Measurements from ENCODE around the gene TBC1D9B.

TBC1D9B gene

DNA sequence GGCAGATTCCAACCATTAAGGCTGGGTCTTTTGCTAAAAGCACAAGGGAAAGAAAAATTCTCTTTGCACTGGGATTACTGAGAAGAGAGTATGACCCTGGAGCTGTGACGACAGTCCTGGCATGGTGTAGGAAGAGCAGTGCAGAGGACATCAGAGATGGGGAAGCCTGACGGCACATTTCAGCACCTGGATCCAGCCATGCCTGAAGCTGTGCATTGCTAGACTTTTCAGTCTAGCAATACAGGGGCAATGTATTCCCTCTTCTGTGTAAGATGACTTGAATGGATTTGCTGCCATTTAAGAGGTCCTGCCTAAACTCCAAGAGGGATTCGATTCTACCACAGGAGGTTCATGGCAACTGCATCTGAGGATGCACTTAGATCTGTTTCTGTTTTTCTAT is 36.7 kb downstream of the TBC1D9B start:
- no peak for DNase-seq (ENCODE audit: low read depth in 3 of 3, low spot score in 1 of 3)

DNA sequence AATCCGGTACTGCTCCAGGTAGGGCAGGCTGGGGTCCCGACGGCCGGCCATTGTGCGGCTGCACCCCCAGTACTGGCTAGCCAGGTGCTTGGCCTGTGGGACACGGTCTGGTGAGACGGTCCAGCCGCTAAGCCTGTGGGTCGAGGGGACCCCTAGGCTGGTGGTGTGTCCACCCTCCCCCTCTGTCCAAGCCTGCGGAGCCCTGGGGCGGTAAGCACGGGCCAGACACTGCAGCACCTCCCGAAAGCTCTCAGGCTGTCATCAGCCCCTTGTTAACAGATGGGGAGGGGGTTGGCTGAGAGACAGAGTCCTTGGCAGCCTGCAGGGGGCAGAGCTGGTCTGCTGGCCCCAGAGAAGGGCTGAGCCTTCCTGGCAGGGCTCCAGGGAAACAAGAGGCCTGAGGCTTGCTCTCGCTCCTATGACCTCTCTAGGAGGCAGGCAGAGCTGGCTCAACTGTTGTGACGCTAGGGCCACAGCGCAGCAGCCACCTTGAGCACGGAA is 37.2 kb downstream of the TBC1D9B start:
- no peak for DNase-seq (ENCODE audit: low read depth in 3 of 3, low spot score in 1 of 3)

DNA sequence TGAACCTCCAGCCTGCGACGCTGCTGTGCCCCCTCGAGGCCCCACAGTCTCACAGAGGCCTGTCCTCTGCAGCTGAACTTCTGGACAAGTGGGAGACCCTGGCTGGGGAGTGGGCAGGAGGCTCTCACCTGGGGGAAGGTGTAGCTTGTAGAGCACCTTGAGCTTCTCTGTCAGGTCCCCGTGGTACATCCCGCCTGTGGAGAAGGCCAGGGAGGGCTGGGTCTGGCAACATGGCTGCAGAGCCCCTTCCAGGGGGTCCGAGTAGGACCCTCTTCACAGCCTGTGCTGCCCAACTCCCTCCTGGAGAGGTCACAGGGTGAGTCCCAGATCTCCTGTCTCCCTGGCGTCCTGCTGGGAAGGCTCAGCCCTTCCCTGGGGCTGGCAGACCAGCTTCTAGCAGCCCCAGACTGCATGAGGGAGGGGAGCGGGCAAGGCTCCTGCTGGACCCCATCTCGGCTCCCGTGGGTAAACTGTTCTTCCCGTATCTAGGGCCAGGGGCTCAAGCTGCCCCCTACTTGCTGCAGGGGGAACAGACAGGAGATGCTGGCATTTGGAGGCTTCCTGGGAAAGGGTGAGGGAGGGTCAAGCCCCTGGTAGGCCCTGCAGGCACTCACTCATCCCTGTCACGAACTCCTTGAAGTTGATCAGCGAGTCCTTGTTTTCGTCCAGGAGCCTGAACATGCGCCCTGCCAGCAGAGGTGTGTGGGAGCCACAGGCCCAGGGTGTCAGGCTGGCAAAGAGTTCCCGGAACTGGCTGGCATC is 37.9 kb downstream of the TBC1D9B start:
- DNase-seq (ENCODE audit: low read depth in 3 of 3, low spot score in 1 of 3): no peak

DNA sequence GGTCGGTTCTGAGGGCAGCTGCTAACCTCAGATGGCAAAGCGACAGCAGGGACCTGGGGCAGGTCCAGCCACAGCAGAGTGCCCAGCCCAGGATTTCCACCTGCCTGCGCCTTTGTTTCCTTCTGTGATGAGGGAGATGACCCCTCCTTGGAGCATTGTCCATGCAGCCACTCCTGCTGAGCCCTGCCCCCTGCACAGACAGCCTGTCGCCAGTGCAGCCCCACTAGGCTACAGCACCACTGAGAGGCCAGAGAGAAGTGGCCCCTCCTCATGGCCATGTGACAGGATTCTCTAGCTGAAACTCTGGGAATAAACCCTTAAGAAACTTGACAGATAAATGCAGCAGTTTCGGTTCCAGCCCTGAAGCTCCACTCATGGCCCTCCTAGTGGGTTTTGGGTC is 38.6 kb downstream of the TBC1D9B start:
- no peak for DNase-seq (ENCODE audit: low read depth in 3 of 3, low spot score in 1 of 3)

DNA sequence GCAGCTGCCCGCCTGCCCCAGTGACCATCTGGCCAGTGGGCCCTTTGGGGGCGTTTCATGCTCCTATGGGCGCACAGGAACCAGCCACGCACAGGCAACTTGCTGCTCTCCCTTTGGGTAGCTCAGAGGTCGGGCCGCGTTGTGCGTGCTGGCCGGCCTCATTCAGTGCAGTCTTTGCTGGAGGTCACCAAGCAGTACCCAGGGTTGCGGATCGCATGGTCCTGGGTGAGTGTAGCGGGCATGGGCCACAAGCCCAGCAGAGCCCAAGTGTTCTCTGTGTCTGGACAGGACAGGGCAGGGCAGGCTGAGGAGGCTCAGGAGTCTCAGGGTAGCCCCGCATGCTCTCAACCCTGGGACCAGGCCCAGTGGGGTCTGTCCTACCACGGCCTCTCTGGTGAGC is 39.2 kb downstream of the TBC1D9B start:
- DNase-seq (ENCODE audit: low read depth in 3 of 3, low spot score in 1 of 3): no peak

DNA sequence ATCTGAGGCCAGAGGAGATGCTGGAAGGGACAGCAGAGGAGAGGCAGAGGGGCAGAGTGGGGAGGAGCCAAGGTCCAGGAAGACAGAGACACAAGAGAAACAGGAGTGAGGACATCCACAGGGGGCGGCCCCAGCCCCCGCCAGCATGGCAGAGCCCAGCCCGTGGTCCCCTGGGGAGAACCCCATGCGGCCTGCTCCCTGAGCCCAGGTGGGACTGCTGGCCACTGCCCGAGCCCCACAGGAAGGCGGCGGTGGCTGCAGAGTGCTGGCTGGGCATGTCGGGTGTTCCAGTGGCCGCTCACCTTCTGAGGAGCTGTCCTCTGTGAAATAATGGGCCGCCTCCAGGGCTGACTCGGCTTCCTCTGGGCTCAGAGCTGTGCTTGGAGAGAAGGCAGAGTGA is 40.2 kb downstream of the TBC1D9B start:
- DNase-seq (ENCODE audit: low read depth in 3 of 3, low spot score in 1 of 3): no peak

DNA sequence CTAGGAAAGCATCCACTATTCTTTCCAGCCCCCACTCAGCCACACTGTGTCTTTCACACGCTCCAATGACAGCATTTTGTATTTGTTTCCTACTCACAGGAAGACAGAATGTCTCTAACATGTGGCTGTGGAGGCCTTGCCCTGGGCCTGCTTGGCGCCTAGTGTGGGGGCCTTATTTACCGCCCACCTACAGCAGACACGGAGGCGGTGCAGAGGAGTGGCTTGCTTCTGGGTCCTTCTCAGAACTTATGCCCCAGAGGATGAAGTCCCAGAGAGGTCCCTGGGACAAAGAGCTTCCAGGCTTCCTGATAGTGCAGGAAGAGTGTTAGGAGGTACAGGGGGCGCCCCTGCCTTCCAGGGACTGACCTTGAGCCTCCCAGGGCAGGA is 40.6 kb downstream of the TBC1D9B start:
- no peak for DNase-seq (ENCODE audit: low read depth in 3 of 3, low spot score in 1 of 3)

DNA sequence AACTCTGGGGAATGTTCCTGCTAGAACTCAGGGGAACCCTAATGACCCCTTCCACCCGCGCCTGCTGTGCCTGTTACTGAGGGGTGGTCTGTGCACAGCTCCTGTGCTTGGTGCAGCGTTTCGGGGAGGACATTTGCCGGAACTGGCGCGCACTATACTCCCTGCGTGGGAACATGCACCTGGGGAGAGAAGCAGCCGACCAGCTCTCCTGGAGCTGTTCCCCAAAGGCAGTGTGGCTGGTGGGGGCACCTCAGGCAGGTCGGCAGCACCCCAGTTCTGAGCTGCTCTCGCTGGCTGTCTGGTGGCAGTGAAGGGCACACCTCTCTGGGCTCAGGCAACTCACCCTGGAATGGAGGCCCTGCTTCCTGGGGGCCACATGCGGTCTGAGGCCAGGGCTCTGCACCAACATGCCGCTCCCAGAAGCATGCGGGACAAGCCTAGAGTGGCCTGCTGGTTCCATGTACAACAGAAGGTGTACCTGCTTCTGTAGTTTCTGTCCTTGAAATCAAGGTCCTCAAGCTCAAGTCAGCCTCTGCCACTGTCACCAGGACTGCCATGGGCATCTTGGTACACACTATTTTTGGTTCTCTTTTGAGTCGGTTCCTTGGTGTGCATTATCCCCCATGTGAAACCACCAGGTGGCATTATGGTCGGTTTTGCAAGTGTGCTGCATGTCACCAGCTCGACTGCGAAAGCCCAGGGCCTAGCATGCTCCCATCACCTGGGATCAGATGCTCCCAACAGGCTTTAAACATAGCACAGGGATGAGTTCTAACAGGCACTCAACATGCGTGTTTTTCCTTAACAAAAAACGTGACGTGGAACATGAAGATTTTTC is 41.2 kb downstream of the TBC1D9B start:
- DNase-seq (ENCODE audit: low read depth in 3 of 3, low spot score in 1 of 3): no peak

DNA sequence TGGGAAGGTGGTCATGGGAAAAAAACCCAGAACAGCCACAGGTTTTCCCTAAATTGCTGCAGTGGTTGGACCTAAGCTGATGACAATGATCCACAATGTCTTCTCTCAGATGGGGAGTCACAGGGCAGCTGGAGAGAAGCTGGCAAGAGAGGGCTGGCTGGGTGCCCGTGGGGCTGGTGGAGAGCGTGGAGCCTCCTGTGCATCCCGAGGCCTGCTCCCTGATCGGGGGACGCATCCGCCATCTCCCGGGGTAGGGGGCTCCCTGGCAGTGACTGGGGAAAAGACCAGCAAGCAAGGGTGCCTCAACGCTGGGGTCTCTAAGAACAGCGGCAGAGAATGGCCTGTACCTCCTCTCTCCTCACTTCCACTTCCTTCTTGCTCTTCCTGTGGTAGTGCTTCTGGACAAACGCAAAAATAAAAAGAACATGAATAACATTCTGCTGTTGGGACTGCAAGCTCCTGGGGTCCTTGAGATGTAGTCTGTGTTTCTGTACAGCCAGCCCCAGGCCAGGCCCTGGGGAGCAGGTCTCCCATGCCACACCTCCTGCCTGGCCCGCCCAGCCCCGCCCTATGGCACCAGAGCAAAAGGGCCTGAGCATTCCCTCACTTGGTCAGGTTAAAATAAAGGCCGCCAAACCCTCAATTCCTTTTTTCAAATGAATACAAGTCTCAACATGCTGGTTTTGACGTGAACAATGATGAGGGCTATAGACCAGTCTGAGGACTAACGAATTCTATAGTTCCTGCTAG is 42.0 kb downstream of the TBC1D9B start:
- DNase-seq (ENCODE audit: low read depth in 3 of 3, low spot score in 1 of 3): no peak

DNA sequence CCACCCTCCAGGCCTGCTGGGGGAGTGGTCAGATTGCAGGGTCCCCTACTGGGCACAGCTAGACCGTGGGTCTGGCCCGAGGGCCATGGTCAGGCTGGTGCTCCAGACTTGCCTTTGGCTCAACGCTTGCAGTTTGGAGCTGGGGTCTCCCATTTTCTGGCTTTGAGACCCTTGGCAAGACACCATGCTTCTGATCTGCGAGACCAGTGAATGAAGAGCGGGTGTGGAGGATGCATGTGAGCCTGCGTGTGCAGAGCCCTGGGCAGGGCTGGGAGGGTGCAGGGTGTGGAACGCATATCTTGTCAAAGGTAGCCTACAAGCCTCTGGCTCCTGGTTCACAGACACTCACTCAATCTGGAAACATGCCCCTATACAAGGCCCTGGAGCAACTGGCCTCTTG is 43.0 kb downstream of the TBC1D9B start:
- DNase-seq (ENCODE audit: low read depth in 3 of 3, low spot score in 1 of 3): no peak

DNA sequence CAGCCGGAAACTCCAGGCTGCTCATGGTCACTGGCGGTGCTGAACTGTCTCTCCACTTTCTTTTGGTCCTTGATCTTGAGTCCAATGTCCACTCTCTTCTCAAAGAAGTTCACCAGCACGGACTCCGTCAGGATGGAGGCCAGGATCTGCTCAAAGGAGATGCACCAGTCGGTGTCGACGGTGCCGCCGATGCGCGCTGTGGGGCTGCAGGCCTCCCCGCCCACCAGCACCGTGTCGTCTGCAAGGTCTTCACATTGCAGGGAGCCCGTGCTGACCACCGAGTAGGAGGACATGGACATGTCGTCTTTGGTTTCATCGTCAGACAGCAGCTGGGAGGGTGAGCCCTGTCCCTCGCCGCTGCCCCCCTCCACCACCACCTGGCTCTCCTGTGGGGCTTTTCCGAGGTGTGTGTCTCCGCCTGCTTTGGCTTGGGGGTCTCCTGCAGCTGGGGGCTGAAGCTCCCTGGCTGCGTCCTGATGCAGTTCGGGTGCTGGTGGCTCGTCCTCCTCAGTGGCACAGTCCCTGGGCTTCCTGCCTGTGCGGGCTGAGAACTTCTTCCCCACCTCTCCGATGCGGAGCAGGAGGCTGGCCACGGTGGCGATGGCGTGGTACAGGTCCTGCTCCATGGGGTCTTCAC is 44.1 kb downstream of the TBC1D9B start:
- no peak for DNase-seq (ENCODE audit: low read depth in 3 of 3, low spot score in 1 of 3)

DNA sequence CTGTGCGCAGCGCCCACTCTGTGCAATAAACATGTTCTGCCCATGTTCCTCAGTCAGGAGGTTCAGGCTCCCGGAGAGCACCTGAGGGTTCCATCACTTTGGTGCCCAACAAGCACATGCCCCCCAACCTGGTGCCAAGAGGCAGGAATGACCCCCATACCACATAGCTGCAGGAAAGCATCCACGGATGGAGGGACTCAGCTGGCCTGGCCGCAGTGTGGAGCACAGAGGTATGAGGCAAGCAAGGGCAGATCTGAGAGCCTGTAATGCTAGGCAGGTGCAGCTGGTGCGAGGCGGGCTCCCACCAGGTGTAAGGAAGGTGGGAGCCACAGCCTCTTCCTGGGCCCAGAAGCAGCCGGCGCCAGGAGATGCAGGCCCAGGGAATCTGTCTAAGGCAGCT is 44.8 kb downstream of the TBC1D9B start:
- DNase-seq (ENCODE audit: low read depth in 3 of 3, low spot score in 1 of 3): no peak

DNA sequence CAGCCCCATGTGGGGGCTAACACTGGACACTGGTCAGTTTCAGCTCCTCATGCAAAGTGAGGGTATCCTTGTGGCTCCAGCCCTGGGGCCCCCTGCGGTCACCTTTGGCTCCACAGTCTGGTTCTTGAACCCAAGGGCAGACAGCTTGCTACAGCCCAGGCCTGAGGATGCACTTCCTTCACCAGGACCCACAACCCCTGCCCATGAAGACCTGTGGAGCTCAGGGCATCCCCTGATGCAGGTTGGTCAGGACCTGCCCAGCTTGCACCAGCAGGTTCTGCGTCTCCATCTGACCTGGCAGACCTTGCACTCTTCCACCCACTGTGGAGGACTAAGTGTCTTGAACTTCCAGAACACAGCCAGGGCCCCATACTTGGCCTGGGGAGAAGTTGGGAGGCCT is 45.4 kb downstream of the TBC1D9B start:
- no peak for DNase-seq (ENCODE audit: low read depth in 3 of 3, low spot score in 1 of 3)

DNA sequence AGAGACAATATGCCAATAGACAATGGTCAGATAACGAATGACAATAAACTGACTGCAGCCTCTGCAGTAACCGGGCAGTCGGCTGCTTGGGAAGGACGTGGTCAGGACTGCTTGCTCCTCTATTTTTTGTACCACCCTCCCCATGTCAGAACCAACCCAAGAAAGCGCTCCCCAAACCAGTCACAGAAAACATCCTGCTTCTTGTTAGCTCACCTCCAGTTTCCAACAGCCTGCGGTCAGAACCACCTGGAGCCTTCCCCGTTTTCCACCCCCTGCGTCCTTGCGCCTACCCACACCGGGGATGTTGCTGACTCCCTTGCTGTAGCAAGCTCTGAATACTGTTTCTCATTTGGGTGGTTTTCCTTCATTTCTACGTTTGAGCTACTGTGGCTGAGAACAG is 47.4 kb downstream of the TBC1D9B start:
- no peak for DNase-seq (ENCODE audit: low read depth in 3 of 3, low spot score in 1 of 3)

DNA sequence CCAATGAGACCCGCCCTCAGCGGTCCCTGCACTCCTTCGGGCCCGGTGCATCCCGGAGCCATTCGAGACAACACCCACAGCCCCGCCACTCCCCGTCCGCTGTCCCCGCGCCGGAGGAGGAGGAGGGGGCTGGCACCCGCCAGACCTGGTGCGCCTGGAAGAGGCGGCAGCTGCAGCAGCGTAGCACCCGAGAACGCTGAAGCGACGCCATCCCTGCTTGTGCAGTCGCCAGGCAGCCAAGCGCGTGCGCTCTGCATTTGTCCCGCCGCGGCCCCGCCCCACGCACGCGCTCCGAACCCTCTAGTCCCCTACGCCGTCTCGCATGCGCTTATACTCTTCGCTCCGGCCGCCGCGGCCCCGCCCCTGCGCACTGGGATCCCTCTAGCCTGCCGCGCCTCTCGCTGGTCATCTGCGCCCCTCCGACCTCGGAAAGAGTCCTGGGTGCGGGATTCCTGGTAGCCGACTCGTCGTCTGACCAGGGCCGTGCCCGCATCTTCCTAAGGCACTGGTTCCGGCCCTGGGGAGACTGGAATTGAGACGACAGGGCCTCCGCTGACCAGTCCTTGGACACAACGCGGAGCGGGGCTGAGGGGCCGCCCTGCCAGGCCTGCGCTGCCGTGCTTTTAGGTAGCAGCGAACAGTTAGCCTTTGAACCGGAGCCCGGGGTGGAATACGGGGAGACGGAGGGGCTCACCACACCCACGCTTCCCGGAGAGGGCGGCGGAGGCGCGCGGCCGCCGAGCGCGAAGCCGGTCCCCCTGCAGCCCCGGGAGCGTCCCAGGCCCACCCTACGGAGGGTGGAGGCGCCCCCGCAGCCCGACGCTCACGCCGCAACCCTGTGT is 48.9 kb downstream of the TBC1D9B start, which contains the start of gene MRNIP:
MRNIP (minus strand) TSS at position 232 of the 842 bp plus-strand sequence; CDS start at position 211, 21 bp downstream.
- peak; percentile 63 to 87 (median 75) for DNase-seq (ENCODE audit: low read depth in 3 of 3, low spot score in 1 of 3)

DNA sequence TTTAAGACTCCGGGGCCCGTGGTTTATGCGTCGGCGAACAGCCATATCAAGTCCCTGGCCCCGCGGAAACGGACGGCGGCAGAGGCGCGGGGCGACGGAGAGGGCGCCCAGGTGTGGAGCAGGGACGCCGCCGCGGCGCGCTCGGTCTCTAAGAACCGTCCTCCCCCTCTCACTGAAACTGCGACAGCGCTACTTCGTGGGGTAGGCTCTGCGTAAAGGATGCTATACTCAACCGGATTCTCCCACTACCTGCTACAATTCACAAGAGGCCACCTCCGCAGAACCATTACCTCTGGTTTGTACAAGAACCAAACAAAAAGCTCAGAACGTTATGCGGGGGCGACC is 49.5 kb downstream of the TBC1D9B start:
- DNase-seq (ENCODE audit: low read depth in 3 of 3, low spot score in 1 of 3): peak in 1 of 3 donors; percentile 22

DNA sequence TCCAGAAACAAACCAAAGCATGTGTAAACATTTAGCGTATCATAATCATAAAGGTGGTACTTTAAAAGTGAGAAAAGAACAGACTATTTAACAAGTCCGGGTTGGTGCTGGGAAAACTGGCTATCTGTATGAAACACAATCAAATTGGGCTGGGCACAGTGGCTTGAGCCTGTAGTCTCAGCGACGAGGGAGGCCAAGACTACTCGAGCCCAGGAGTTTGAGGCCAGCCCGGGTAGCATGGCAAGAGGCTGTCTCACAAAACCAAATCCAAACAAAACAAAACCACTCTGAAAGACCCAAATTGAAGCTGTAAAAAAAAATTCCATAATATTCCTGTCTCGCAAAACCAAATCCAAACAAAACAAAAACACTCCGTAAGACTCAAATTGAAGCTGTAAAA is 53.3 kb downstream of the TBC1D9B start:
- DNase-seq (ENCODE audit: low read depth in 3 of 3, low spot score in 1 of 3): no peak

DNA sequence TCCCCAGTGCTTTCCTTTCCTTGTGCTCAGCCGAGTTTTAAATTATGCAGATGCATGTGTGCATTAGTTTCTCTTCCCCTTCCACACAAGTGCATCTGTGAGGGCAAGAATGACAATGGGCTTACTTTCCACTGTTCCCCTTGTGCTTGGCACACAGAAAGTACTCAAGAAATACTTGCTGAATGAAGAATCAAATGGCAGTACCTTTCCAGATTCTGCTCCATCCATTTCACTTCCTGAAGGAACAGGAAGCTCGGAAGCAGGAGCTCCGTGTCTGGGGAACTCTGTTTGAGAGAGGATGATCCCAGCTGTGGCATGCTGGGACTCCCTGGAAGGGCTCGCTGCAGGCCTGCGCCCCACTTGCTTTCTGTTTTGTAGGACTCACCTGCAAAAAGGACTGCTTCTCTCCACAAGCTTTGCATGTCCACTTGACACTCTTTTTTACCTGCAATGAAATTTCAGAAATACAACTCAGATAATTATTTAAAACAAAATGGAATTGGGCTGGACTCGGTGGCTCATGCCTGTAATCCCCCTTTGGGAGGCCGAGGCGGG is 54.6 kb downstream of the TBC1D9B start:
- DNase-seq (ENCODE audit: low read depth in 3 of 3, low spot score in 1 of 3): no peak

DNA sequence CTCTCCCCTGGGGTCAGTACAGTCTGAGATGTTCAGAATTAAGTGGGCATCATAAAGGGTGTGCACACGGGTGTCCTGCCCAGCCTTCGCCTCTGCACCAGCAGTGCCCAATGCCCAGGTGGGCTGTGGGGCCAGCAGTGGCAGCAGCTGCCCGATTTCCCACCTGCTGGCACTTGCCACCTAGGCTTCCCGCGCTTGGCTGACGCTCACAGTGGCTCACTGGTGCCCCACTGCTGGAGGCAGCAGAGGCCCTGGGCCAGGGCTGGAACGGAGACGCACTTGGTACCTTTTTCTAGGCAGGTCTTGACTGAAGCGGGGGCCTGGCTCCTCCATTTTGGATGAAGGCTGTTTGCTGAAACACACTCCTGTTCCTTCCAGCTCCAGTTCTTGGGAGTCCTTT is 66.1 kb downstream of the TBC1D9B start:
- DNase-seq (ENCODE audit: low read depth in 3 of 3, low spot score in 1 of 3): no peak

DNA sequence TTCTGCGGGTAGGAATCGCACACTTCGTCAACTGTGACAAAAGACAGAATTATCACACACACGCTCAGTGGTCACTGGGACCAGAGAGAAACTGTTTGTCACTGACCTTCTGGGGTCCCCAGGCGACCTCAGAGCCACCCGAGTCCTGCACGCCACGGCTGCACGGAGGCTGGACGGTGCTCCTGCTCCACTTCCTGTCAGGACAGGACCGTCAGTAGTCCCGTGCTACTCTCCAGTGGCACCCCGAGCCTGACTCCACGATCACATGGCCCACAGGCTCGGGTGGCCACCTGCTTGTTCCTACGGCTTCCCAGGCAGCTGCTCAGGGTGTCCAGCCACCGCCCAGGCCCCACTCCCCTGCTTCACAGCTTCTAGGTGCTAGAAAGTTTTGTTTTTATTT is 66.9 kb downstream of the TBC1D9B start:
- DNase-seq (ENCODE audit: low read depth in 3 of 3, low spot score in 1 of 3): no peak

All from stimulated activated CD4-positive, alpha-beta T cell treated with anti-CD3 and anti-CD28 coated beads, TNF-alpha, amount 100 ng/mL, for 1 hour (primary cell).